NT2/D1 (cell line): ENCODE measurements around the gene GATM.

Experiments
- SUZ12 ChIP-seq: IDR thresholded peaks from 2 replicates; pipeline ENCODE4 v1.6.1; 2011; ENCODE audit not compliant: insufficient read length, insufficient read depth; ENCODE audit errors: extremely low read depth
- YY1 ChIP-seq: IDR thresholded peaks from 2 replicates; pipeline ENCODE4 v1.6.1; 2011; ENCODE audit not compliant: insufficient read length, insufficient read depth
- ZNF274 ChIP-seq: IDR thresholded peaks from 2 replicates; pipeline ENCODE4 v1.6.1; 2011; ENCODE audit warnings: mild to moderate bottlenecking, low read depth, low read length

DNA sequence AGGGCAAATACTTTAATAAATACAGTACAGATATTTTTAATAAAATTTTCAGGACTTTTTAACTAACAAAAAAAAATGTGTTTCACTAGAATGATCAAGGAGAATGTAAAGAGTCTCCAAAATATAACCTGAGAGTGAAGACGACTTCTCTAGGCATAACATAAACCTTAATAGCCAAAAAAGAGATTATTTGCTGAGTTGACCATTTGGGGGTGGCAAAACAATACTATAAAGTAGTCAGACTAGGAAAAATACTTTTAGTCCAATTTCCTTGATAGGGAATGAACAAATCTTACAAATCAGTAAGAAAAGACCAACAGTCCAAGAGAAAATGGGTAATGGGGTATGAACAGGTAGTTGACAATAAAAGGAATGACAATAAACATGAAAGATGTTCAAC is 29.4 kb upstream of the GATM start:
- TF ChIP-seq SUZ12 (no peak), ZNF274 (no peak), YY1 (no peak)
